Hypothalamus (tissue), 51 donors: ENCODE data around the gene COL1A1.
A peak's percentile ranks its signal among the peaks of the same experiment; 100 is the strongest.

Experiments
- DNase-seq, 51 donors: peaks; one replicate each; lab custom pipeline; 2025; lab: John Stamatoyannopoulos, UW

COL1A1 gene

DNA sequence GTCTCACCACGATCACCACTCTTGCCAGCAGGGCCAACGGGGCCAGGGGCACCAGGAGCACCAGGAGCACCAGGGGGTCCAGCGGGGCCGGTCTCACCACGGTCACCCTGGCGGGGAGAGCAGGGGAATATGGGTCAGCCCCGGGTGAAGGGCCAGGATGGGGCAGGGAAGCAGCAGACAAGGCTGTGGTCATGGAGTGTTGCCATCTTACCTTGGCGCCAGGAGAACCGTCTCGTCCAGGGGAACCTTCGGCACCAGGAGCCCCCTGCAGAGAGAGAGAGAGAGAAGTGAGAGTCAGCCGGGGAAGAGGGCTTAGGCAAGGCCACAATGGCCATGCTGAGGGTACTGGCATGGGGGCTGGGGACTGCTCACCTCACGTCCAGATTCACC, 12.9 kb downstream of the COL1A1 start:
- no peak for DNase-seq

DNA sequence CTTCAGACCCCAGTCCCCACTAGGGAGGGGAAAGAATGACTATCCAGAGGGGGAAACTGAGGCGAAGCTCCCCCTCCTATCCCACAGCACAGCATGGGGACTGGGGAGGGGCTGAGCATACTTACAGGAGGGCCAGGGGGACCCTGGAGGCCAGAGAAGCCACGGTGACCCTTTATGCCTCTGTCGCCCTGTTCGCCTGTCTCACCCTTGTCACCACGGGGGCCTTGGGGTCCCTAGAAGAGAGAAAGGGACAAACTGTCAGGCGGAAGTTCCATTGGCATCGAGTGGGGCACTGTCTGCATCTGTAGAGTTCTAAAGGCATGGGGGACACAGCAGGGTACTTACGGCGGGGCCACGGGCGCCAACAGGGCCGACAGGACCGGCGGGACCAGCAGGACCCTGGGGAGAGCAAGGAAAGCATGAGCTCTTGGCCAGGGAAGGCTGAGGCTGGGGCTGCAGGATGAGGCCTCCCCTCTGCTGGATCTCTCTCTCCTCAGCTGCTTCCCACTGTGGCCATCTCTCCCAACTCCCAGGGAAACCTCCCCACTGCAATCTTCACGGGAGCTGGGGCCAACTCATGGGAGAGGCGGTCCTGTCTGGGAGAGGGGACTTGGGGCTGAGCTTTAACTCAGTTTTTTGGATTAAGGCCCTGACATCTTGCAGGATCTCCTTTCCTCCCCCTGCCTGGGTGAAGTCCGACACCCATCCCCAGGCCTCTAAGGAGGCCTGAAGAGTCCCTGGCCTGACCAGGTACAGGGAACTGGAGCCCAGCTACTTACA, 13.5 kb downstream of the COL1A1 start:
- DNase-seq, result no peak

- DNase-seq, result no peak
Observed at GRCh38 chr17:50187394-50187725, 14.1 kb downstream of the COL1A1 start.

DNA sequence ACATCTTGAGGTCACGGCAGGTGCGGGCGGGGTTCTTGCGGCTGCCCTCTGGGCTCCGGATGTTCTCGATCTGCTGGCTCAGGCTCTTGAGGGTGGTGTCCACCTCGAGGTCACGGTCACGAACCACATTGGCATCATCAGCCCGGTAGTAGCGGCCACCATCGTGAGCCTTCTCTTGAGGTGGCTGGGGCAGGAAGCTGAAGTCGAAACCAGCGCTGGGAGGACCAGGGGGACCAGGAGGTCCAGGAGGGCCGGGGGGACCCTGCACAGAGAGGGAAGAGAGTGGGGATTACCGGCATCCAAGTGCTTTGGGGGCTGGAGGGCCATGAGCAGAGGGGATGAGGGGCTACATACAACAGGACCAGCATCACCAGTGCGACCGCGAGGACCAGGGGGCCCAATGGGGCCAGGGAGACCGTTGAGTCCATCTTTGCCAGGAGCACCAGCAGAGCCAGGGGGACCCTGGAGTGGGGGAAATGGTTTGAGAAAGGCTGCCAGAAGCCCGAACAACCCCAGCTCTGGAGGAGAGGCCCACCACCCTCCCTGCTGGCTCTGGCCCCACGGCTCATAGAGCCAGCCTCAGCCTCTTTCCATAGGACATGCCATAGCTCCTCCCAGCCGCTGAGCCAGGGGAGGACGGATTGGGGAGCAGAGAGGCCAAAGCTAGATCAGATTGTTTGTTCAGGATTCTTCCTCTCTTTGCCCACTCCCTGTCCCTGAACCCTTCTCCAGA, 14.6 kb downstream of the COL1A1 start:
- no peak for DNase-seq

DNA sequence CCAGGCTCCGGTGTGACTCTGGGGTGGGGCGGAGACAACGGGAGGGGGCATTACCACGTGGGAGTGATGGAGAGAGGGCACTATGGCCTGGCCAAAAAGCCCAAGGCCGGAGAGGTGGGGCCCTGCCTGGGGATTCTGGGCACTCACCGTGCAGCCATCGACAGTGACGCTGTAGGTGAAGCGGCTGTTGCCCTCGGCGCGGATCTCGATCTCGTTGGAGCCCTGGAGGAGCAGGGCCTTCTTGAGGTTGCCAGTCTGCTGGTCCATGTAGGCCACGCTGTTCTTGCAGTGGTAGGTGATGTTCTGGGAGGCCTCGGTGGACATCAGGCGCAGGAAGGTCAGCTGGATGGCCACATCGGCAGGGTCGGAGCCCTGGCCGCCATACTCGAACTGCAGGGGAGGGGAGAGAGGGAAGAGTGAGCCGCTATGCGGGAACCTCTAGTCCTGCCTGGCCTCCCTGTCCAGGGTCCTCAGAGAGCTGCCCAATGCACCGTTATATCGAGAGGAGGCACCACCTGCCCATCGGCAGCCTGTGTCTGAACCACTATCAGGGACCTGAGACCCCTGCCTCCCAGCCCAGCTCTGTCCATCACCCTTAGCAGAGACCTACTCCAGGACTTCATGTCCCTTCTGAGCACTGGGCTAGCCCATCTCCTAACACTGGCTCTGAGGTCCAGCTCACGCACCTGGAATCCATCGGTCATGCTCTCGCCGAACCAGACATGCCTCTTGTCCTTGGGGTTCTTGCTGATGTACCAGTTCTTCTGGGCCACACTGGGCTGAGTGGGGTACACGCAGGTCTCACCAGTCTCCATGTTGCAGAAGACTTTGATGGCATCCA, 15.6 kb downstream of the COL1A1 start:
- DNase-seq, result no peak

GRCh38 chr17:50184611-50185398, 16.6 kb downstream of the COL1A1 start:
- peak in 7 of 51 donors; percentile 14 to 83 (median 30) for DNase-seq

DNA sequence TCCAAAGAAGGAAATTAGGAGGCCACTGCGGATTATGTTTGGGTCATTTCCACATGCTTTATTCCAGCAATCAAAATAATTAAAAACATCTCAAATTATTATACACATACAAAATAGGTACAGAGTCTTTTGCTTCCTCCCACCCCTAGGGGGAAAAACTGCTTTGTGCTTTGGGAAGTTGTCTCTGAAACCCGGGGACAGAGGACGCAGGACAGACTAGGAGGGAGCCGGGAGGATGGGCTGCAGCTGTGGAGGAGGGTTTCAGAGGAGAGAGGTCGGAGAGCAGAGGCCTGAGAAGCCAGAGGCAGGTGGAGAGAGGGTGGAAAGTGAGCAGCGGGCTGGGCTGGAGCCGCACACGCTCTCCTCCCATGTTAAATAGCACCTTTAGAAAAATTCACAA, 17.4 kb downstream of the COL1A1 start:
- DNase-seq, result no peak

GRCh38 chr17:50183421-50183994, 17.9 kb downstream of the COL1A1 start:
- DNase-seq, result no peak

DNA sequence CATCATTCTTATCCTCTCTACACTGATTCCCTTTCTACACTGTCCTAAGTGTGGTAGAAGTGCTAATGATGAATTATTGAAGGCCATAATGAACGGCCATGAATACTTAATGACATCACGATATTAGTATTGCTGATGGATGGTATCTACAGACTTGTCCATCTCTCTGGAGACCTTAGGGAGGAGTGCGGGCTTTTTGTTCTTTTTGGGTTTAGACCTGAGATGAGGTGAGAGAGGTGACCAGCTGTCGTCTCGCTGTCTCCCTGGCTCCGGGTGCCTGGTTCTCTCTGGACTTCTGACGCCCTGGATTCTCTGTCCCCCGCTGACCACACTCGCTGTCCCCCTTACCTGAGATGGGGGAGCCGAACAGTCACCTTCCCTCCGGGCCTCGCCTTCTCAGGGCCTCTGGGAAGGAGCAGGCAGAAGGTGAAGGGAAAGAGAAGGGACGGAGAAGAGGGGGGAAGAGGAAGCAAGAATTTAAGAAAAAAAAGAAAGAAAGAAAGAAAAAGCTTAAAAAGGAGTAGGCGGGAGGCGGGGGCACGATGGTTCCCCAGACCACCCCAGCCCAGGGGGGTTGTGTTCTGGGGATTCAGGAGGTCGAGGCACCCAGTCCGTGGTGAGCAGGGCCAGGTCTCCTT, 18.5 kb downstream of the COL1A1 start:
- DNase-seq, result no peak

GRCh38 chr17:50181591-50182560, 19.6 kb downstream of the COL1A1 start:
- DNase-seq, result peak in 1 of 51 donors; percentile 20

DNA sequence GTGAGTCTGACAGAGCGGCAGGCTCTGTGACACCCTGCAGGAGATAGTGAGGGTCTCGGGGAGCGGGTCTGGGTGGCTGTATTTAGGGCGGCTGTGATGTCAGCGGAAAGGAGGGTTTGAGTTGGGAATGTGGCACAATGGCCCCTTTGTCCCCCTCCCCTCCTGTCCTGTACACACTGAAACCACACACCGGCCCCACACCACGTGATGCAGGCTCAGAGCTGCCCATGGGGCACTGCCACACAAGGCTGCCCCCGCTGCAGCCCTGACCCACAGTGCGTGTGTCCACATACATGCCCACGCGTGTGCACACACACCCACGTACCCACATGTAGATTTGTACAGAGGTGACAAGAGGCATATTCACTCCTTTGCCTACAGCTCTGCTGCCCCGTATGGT, 20.3 kb downstream of the COL1A1 start:
- DNase-seq, result peak in 37 of 51 donors; percentile 9 to 80 (median 41)

GRCh38 chr17:50180620-50181019, 20.8 kb downstream of the COL1A1 start:
- peak in 2 of 51 donors; percentile 24 to 35 for DNase-seq

DNA sequence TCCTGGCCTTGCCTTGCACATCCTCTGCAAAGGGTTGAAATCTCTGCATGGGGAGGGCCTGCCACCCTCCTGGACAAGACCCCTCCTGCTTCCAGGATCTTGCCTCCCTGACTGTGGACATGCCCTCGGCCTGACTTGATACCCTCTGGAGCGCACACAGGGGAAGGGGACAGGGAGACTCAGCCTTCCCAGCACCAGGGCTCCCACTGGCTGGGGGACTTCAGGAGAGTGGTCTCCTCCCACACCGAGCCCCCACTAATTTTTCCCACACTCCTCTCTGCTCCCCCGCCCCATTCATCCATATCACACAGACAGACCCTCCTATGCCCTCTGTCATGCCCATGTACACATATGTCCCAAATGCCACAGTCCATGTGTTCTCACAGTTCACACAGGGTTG, 21.3 kb downstream of the COL1A1 start:
- no peak for DNase-seq

- DNase-seq, result peak in 36 of 51 donors; percentile 12 to 77 (median 40)
Observed at GRCh38 chr17:50177983-50178834, 23.2 kb downstream of the COL1A1 start.

GRCh38 chr17:50177476-50177875, 24.0 kb downstream of the COL1A1 start:
- DNase-seq, result no peak

DNA sequence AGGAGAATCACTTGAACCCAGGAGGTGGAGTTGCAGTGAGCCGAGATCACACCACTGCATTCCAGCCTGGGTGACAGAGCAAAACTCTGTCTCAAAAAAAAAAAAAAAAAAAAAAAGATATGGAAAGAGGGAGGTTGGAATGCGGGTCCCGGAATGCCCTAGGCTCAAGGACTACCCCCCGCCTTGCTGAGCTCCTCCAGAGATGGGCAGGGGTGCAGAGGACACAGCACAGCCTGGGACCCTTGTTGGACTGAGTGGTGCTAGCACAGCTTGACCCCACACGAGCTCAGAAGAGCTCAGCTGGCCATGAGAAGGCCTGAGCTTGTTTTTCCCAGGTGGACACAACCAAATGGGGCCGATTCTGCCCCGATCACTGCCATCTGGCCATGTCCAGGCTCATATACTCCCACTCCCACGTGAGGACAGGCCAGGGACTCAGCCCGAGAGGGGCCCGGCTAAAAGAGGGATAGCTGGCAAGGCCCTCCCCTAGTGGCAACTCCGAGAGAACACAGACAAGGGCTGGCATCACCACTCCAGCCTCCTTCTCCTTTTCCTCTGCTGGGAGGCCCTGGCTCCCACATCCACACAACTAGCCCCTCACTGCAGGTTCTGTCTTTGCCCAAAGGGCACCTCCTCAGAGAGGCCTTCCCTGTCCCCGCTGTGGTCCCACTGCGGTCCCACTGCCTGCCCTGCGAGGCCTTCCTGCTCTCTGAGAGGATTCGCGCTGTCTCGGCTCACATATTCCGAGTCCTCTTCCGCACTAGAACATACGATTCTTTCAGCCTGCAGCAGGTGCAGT, 24.7 kb downstream of the COL1A1 start:
- no peak for DNase-seq
